ENCODE data around the gene FRMD7. TPM values are rescaled to one million over a fixed set of nuclear protein-coding genes. Genes with fewer than 3 reads are reported as not detected.
A peak's percentile ranks its signal among the peaks of the same experiment; 100 is the strongest.
"Not testable (repeated sequence)": the region's sequence is repeated elsewhere in the genome, so short reads cannot be mapped to it uniquely, and the experiment has no call there.

Gene FRMD7
- total RNA-seq, 1 experiment from 2014 or later = not detected

DNA sequence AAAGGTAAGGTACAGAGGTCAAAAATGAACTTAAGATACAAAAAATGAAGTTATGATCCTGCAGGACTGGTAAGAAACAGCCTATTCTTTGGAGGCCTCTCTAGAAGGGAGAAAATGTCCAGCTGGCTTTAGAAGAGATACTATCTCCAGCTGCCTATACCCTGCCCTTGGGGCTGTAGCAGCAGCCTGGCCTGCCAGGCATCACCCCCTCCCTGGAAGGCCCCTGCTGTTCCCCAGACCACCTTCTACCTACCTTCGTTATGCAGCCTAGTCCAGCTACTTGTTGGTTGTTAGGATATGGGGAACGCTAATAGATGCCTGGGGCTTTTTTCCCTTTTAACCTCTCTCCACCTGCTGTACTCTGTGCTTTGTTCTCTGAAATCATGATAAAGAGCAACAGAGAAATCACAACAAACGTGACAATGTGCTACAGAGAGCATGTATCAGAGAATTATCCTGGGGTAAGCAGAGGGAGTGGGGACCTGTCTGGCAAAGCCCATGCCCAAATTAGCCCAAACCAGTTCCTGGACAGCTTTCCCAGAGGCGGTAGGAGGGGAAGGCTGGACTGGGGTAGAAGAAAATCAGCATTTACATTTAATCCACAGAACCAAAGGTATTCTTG is 34.5 kb downstream of the FRMD7 start:
- DNase-seq (ENCODE audit: extremely low read depth, low read depth) = no peak

DNA sequence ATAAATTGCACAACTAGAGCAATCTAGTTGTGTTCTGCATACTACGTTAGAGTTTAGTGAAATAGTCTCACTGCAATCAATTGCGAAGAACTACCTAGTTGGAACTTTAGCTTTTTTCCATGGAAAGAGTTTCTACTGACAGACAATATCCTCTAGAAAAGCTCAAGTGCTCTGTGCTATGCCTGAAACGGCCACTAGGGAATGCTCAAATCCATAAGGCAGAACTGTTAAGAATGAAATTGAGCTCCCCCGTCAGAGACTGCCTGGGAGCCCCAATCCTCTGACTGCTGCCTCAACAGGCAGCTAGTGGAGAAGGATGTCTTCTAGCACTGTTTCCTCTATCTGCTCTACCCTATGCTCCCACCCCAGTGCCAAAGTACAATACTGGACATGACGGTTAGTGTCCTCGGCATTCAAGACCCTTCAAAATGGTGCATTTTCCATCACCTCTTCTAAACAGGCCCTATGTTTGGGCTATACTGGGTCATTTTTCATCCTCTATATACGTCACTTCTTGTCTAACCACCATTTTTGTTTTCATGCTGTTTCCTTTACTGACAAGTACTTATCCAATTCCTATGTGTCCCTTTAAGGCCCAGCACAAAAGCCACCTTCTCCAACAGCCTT is 35.3 kb downstream of the FRMD7 start:
- DNase-seq (ENCODE audit: extremely low read depth, low read depth) = peak; percentile 62

DNA sequence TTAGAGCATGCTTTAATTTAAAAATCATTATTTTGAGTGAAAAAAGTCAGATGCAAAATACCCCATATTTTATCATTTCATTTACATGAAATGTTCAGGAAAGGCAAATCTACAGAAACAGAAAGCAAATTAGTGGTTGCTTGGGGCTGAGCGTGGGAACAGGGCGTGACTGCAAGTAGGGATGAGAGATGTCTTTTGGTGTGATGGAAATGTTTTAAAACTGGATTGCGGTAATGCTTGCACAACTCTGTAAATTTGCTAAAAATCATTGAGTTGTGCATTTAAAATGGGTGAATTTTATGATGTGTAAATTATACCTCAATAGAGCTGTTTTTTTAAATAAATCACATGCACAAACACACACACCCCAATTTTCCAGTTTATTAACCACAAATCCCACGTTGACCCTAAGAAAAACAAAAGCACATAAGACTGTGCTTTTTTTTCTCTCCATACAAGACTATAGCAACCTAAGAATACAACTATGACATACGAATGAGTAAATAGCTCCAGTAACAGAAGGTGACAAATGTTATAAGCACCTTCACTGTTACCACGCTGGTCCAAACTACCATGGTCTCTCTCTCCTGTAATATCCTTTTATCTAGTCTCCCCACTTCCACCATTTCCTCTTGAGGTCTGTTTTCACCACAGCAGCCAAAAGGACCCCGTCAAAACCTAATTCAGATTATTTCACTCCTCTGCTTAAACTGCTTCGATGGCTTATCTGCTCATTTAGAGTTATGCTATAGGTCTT is 37.2 kb downstream of the FRMD7 start:
- no peak for DNase-seq (ENCODE audit: extremely low read depth, low read depth)

DNA sequence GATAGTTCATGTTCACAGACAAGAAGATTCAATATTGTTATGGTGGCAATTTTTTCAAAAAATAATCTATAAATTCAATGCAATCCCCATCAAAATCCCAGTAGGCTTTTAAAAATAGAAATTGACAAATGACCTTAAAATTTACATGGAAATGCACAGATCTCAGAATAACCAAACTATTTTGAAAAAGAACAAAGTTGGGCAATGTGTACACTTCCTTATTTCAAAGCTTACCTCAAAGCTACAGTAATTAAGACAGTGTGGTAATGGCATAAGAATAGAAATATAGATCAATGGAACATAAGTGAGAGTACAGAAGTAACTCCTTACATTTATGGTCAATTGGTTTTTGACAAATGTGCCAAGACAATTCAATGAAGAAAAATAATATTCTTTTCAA is 39.0 kb downstream of the FRMD7 start:
- no peak for DNase-seq (ENCODE audit: extremely low read depth, low read depth)

DNA sequence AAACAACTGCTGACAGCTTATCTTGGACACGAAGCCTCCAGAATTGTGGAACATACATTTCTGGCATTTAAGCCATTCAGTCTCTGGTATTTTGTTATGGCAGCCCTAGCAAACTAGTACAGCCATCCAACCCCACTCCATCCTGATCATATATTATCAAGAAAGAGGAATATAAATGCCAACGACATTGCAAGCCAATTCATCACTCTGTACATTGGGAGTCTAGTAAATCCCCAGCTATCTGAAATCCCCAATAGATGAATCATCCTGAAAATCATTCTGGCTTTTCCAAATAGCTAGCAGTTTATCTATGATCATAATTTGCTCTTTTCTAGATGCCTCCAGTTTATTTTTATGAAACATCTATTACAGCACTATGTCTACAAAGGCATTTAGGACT is 41.1 kb downstream of the FRMD7 start:
- no peak for DNase-seq (ENCODE audit: extremely low read depth, low read depth)

DNA sequence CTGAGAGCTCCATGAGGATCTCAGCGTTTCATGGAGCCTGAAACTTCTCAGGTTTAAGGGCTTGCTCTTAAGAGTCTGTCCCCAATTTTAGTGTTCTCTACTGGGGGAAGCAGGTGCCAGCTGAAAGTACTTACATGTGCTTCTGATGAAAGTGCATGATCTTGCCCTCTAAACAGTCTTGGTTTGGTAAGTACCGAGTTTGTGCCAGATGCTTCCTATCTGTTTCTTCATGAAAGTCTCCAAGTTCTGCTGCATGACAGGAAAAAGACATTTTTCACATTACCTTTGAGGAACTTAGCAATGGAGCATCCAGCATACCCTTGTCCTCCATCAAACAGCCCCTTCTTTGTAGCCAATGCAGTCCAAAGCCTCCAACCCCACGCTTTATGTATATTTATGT is 42.0 kb downstream of the FRMD7 start:
- DNase-seq (ENCODE audit: extremely low read depth, low read depth) = no peak

DNA sequence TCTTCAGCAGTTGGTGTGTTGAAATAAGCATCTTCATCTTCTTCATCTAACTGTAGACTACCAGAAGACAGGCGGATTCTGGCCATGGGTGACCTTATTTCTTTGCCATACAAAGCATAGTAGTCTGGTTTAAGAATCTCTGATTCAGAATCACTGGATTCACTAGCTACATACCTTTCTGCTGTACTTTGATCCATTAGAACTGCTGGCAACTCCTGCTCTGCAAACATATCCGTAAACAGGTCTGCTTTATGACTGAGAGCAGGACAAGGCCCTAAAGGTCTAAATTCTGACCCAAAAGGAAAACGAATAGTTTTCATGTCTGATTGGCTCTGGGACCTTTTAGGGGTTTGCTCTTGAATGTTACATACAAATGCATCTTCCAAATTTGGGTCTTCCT is 49.9 kb downstream of the FRMD7 start:
- DNase-seq (ENCODE audit: extremely low read depth, low read depth) = no peak

DNA sequence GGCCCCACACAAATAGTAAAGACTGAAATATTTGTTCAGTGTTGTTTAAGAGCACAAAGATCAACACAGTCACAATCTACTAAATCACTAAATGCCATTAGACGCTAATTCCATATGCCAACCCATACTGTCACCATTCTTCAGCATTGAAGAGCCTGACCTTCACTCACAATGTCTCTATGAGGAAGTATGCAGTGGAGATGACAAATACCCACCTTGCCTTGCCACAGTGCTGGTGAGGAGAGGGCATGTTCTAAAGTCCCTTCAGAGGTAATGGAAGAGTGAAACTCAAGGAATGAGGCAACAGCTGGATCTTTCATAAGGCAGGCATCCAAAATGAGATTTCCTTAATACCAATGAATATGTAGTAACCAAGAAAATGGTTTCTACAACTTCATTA is 50.4 kb downstream of the FRMD7 start:
- DNase-seq (ENCODE audit: extremely low read depth, low read depth) = no peak

DNA sequence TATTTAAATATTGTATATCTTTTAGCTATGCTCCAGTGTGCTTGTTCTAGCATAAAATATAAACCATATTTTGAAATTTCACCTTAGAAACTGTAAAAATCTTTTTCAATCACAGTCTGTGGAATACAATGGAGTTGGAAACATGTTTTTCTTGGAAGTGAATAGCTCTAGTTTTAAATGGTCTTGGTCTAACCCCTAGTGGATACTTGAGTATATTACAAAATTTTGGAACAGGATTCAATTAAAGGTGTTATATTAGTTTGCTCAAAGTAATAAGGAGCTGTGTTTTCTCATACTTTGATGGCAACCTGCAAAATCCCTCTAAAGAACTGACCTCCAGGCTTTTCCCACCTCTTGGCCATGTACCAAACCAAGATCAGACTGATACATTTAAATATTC is 56.6 kb downstream of the FRMD7 start:
- peak; percentile 14 for DNase-seq (ENCODE audit: extremely low read depth, low read depth)

DNA sequence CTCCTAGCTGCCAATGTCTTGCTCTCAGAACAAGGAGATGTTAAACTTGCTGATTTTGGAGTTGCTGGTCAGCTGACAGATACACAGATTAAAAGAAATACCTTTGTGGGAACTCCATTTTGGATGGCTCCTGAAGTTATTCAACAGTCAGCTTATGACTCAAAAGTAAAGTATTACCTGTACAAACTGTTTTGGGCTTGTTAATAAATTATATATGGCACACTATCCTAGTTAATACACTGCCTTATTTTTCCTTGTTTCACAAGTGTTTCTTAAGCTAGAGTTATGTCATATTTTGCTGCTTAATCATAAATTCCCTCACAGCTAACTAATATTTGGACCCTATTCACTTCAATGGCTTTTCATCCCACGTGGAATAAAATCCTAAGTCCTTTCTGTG is 59.4 kb downstream of the FRMD7 start:
- DNase-seq (ENCODE audit: extremely low read depth, low read depth) = no peak

DNA sequence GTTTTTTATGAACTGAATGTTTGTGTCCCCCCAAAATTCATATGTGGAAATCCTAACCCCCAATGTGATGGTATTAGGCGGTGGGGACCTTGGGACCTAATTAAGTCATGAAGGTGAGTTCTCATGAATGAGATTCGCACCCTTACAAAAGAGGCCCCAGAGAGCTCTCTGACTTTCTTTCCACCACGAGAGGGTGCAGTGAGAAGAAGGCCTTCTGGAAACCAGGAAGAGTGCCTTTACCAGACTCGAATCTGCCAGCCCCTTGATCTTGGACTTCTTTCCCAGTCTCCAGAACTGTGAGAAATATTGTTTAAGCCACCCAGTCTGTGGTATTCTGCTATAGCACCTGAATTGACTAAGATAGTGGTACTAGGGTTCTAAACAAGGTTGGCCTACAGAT is 64.0 kb downstream of the FRMD7 start:
- DNase-seq (ENCODE audit: extremely low read depth, low read depth) = no peak

DNA sequence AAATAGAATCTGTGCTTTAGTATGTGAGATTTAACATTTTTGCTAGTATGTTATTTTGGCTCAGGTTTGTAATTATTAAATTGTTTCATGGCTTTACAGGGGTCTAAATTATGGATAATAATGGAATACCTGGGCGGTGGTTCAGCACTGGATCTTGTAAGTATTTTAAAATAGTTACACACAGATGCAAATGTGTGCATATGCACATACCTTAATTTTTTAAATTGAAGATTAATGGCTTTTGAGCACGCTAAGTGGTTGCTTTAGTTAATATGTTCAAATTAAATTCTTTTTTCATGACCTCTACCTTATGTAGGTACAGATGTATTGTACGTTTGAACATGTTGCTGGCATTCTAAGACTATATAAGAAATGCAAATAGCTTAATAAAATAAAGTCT is 64.5 kb downstream of the FRMD7 start:
- DNase-seq (ENCODE audit: extremely low read depth, low read depth) = no peak

DNA sequence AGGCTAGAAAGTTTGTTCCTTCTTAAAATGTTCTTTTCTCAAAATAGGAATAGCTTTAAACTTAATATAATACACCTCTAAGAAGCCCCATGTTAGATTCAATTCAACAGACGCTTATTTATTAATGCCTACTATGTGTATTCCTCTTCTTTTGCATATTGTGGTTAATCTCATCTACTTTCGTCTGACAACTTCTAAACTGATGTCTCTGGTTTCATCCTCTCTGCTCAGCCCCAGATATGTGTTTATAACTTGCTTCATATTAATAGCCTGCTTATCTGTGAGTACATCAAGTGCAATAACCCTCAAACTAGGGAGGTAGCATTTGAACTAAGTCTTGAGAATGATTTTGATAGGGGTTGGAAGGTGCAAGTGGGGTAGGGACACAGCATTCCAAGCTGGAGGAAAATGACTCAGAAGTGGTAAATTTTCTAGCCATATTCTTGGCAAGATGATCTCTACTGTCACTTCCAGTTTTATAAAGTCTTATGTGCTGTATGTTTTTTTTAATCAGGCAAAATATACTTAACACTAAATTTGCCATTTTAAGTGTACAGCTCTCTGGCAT is 67.8 kb downstream of the FRMD7 start:
- DNase-seq (ENCODE audit: extremely low read depth, low read depth) = no peak

DNA sequence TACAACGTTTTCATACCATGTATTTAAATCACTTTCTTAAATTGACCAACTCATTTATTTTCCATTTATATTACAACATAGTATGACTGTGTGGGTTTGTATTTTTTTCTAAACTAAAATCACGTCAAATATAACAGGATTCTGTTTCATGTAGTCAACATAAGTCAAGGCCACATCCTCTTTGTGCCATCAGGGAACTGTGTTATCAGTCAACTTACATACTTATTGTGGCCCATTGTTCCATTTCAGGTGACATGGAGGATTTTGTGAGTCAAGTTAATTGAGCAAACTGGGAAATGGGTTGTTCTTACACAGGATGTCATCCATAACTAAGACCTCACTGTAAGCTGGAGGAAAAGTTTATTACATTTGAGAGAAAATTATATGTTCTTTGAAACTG is 68.8 kb downstream of the FRMD7 start:
- no peak for DNase-seq (ENCODE audit: extremely low read depth, low read depth)

DNA sequence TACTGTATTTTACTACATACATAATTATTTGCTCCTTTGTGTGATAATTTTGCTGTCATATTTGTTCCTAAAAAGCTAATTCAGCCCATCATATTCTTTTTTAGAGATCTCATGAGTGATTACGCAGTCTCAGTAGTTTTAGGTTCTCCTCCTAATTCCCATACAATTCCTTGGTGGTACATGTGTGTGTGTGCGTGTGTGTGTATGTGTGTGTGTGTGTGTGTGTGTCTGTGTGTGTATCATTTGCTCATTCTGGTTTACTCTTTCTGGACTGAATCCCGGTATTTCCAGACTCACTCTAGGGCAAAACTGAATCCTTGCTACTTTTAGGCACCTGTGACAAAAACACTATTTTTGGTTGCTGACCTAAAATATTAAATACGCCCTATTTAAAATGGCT is 69.8 kb downstream of the FRMD7 start:
- no peak for DNase-seq (ENCODE audit: extremely low read depth, low read depth)

DNA sequence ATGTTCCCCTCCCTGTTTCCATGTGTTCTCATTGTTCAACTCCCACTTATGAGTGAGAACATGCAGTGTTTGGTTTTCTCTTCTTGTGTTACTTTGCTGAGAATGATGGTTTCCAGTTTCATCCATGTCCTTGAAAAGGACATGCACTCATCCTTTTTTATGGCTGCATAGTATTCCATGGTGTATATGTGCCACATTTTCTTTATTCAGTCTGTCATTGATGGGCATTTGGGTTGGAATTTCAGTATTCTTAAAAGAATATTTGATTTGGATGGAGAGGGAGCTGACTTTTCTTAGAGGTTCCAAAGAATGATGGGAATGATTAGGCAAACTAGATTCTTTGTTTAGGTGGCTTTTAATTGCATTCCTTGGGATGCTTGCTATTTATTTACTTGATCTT is 76.0 kb downstream of the FRMD7 start:
- DNase-seq (ENCODE audit: extremely low read depth, low read depth) = not testable (repeated sequence)

DNA sequence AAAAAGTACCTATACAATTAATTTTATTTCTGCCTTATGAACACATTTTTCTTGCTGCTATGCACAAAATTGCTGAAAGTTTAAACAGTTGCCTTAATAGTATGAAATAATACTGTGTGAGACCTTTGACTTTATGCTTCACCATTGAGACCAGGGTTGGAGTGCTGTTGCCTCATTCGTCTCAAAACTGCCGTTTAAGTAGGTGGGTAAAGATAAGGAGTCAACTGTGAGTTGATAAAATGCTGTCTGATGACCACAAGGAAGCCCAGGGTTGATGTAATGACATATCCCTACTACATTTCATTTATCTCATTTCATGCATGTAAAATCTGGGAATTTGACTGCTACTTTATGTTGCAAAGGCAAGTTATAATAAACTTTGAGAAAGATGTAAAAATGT is 81.3 kb downstream of the FRMD7 start:
- DNase-seq (ENCODE audit: extremely low read depth, low read depth) = no peak

DNA sequence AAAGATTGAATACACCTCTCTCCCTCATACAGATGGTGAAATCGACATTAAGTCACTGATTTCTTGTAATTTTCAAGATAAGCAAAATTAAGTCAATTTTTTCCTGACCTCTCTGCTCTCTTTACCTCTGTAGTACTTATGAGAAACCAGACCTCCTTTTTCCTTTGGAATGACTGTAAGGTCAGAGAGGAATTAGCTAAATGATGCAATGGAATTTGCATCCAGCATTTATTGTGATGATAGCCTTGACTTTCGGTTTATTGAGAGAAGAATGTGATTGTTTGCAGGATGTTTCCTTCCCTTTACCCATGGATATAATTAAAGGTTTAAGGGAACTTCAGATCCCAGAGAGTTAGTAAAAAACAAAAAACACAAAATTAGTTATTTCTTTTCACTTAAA is 82.4 kb downstream of the FRMD7 start:
- DNase-seq (ENCODE audit: extremely low read depth, low read depth) = no peak

DNA sequence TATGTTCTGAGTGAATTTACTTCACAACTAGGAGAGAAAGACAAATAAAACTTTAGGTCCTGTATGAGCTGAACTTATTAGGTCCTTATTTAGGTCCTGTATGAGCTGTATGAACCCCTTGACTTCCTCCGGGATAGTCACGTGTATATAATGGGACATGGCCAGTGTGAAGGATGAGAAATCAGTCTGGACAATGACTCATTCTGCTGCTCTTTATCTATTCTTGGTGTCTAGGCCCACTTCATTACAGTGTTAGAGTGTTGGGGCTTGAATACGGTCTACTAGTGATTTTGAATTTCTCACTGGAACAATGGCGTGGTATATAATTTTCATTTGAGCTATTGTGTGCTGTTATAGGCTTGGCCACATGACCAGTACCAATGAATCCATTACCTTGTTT is 82.9 kb downstream of the FRMD7 start:
- DNase-seq (ENCODE audit: extremely low read depth, low read depth) = no peak

DNA sequence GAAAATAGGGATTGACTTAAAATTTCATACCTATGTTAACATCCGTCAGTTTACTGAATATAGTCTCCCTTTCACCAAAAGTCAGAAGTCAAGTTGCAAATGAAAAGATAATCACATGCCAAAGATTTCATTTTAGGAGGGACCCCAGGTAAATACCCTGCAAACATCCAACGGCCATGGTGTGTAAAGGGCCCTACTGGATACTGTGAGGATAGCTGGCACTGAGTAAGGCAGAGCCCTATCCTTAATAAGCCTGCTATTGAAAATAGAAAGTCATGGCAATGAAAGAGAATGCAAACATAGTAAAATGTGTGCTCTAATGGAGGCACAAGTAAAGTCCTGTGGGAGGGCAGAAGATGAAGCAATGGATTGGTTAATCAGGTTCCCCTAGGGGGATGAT is 83.8 kb downstream of the FRMD7 start:
- no peak for DNase-seq (ENCODE audit: extremely low read depth, low read depth)

DNA sequence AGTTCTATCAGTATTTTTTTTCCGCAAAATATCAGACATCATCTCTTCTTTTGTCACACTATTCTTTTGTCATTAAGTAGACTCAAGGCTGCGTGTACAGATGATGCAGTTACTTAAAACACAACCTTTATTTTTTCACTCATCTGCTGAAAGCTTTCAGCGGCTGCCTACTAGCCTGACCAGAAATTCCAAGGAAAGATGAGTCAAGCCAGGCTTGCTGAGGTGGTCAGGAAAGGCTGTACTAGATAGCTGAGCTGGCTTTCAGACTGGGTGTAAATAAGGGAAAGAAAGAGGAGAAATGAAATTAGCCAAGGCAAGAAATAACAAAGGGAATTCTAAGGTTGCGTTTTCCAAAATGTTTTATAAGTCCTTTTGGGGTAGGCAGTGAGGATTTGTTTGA is 86.8 kb downstream of the FRMD7 start:
- no peak for DNase-seq (ENCODE audit: extremely low read depth, low read depth)

DNA sequence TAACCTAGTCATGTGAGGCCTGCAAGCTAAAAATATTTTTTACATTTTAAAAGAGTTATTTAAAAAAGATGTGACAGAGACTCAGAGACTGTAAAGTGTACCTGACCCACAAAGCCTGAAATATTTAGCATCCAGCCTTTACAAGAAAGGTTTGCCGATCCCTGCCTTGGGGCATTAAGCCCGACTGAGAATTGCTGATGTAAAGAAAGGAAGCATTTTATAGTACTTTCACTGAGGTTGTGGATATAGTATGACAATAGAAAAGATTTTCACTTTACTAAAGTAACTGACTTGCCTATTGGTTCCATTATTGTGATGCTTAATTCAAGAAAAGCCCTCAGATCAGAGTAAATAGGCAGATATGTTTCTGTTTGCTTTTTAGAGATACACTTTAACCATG is 87.8 kb downstream of the FRMD7 start:
- DNase-seq (ENCODE audit: extremely low read depth, low read depth) = no peak
